Renal cortex interstitium (tissue), 11 donors: ENCODE measurements around the gene PCDHGA8. TPM values are rescaled to one million over a fixed set of nuclear protein-coding genes. Genes with fewer than 3 reads are reported as not detected.
A peak's percentile ranks its signal among the peaks of the same experiment; 100 is the strongest.
"Not testable (repeated sequence)": the region's sequence is repeated elsewhere in the genome, so short reads cannot be mapped to it uniquely, and the experiment has no call there.

Source experiments
- DNase-seq, 11 donors: peaks; one replicate each; pipeline ENCODE4 v3.0.0-alpha.2; 2013; ENCODE audit warnings: low read depth in 9 of 11, low spot score in 4 of 11; ENCODE audit errors: extremely low read depth in 1 of 11
- polyA plus RNA-seq, 3 donors: library from polyadenylated mRNA; unstranded; fragments of 120-200 nt; gene quantifications; one replicate each; pipeline ENCODE4 v1.2.1, GENCODE V29; 2013; ENCODE audit not compliant: insufficient read length in 3 of 3

PCDHGA8 gene
- polyA plus RNA-seq, 3 donors: 0.58 to 1.0 (median 0.61) TPM

GRCh38 chr5:141393267-141393666, 834 bp downstream of the PCDHGA8 start:
- no peak for DNase-seq

GRCh38 chr5:141394401-141395187, 2.2 kb downstream of the PCDHGA8 start:
- DNase-seq: not testable (repeated sequence)

GRCh38 chr5:141397756-141398551, 5.5 kb downstream of the PCDHGA8 start, which contains the start of gene PCDHGB5:
Gene PCDHGB5, plus strand, starts transcription at chr5:141397947. Its CDS starts 181 bp downstream, at chr5:141398128.
- DNase-seq: not testable (repeated sequence)

- DNase-seq: no peak
These were observed 6.2 kb downstream of the PCDHGA8 start for GRCh38 chr5:141398608-141399007.

- DNase-seq: no peak
These were observed 7.3 kb downstream of the PCDHGA8 start for GRCh38 chr5:141399555-141400258.

- DNase-seq: no peak
These were observed 10.3 kb downstream of the PCDHGA8 start, which contains the start of gene PCDHGA9 for GRCh38 chr5:141402553-141403243. Gene PCDHGA9, plus strand, starts transcription at chr5:141402778. Its CDS starts 175 bp downstream, at chr5:141402953.

GRCh38 chr5:141403387-141403786, 11.0 kb downstream of the PCDHGA8 start:
- DNase-seq: no peak

- not testable (repeated sequence) for DNase-seq
These were observed 15.5 kb downstream of the PCDHGA8 start, which contains the start of gene PCDHGB6 for GRCh38 chr5:141407790-141408505. Gene PCDHGB6, plus strand, starts transcription at chr5:141408021. Its CDS starts 182 bp downstream, at chr5:141408203.

- DNase-seq: no peak
These were observed 17.3 kb downstream of the PCDHGA8 start for GRCh38 chr5:141409598-141410306.

- no peak for DNase-seq
These were observed 19.1 kb downstream of the PCDHGA8 start for GRCh38 chr5:141411575-141411974.

- DNase-seq: no peak
These were observed 20.6 kb downstream of the PCDHGA8 start, which contains the start of gene PCDHGA10 for GRCh38 chr5:141412854-141413539. Gene PCDHGA10, plus strand, starts transcription at chr5:141412987. Its CDS starts 189 bp downstream, at chr5:141413176.

GRCh38 chr5:141413540-141414069, 21.2 kb downstream of the PCDHGA8 start:
- no peak for DNase-seq

GRCh38 chr5:141414548-141415274, 22.3 kb downstream of the PCDHGA8 start:
- not testable (repeated sequence) for DNase-seq

GRCh38 chr5:141415275-141415618, 22.8 kb downstream of the PCDHGA8 start:
- not testable (repeated sequence) for DNase-seq

GRCh38 chr5:141417494-141418172, 25.2 kb downstream of the PCDHGA8 start, which contains the start of gene PCDHGB7:
Gene PCDHGB7, plus strand, starts transcription at chr5:141417677. Its CDS starts 183 bp downstream, at chr5:141417860.
- DNase-seq: peak in 7 of 11 donors; percentile 33 to 56 (median 47)
